GM23338 (cell line): ENCODE results near the gene GRID1. TPM values are rescaled to one million over a fixed set of nuclear protein-coding genes. Genes with fewer than 3 reads are reported as not detected.

Experiments used
- ATAC-seq: fragments of 200-7000 bp; cut with Tn5 transposase; 3 replicates; pipeline ENCODE4 v1.9.1; 2020
- DNase-seq: peaks from one replicate; pipeline ENCODE4 v3.0.0-alpha.2; 2015; ENCODE audit warnings: low spot score
- H2AFZ ChIP-seq: fragments of 200-600 bp; sonication (generic); 2 replicates; pipeline ENCODE4 v1.8.0; 2016; ENCODE audit warnings: antibody characterized with exemption, mild to moderate bottlenecking, moderate library complexity
- H3F3A ChIP-seq: fragments of 200-600 bp; sonication (generic); replicated peaks from 2 replicates; pipeline ENCODE4 v1.8.0; 2017; ENCODE audit warnings: antibody characterized with exemption, mixed run types, low read depth
- H3K27ac ChIP-seq: fragments of 200-600 bp; sonication (generic); 2 replicates; pipeline ENCODE4 v1.6.1; 2016; ENCODE audit warnings: low read depth
- H3K27me3 ChIP-seq: fragments of 200-600 bp; sonication (generic); 2 replicates; pipeline ENCODE4 v1.8.0; 2016; ENCODE audit warnings: mild to moderate bottlenecking, mixed run types, moderate library complexity; ENCODE audit not compliant: insufficient read depth
- H3K36me3 ChIP-seq: fragments of 200-600 bp; sonication (generic); 2 replicates; pipeline ENCODE4 v1.8.0; 2016; ENCODE audit warnings: mild to moderate bottlenecking; ENCODE audit not compliant: insufficient read depth
- H3K4me1 ChIP-seq: fragments of 200-600 bp; sonication (generic); 2 replicates; pipeline ENCODE4 v1.8.0; 2016; ENCODE audit warnings: mild to moderate bottlenecking, moderate library complexity; ENCODE audit not compliant: insufficient read depth
- H3K4me2 ChIP-seq: fragments of 200-600 bp; sonication (generic); 2 replicates; pipeline ENCODE4 v1.7.1; 2017; ENCODE audit warnings: mixed run types
- H3K4me3 ChIP-seq: fragments of 200-600 bp; sonication (generic); 2 replicates; pipeline ENCODE4 v1.6.1; 2016; ENCODE audit warnings: mixed run types
- H3K79me2 ChIP-seq: fragments of 200-600 bp; sonication (generic); replicated peaks from 2 replicates; pipeline ENCODE4 v1.8.0; 2017; ENCODE audit warnings: mild to moderate bottlenecking; ENCODE audit not compliant: insufficient read depth
- H3K9me2 ChIP-seq: fragments of 200-600 bp; sonication (generic); 2 replicates; pipeline ENCODE4 v1.8.0; 2017; ENCODE audit not compliant: insufficient read depth
- H4K20me1 ChIP-seq: fragments of 200-600 bp; sonication (generic); replicated peaks from 2 replicates; pipeline ENCODE4 v1.8.0; 2017; ENCODE audit warnings: mild to moderate bottlenecking; ENCODE audit not compliant: insufficient read depth
- H3K27ac Mint-ChIP-seq: 2 replicates; pipeline ENCODE4 v1.8.0; 2020; ENCODE audit warnings: inconsistent platforms, mild to moderate bottlenecking, moderate library complexity, mixed read lengths
- H3K27me3 Mint-ChIP-seq: 3 replicates; pipeline ENCODE4 v1.8.0; 2022; ENCODE audit warnings: low read depth, mild to moderate bottlenecking, moderate library complexity, mixed read lengths, inconsistent platforms; ENCODE audit not compliant: insufficient read depth, poor library complexity
- H3K36me3 Mint-ChIP-seq: 3 replicates; pipeline ENCODE4 v1.8.0; 2021; ENCODE audit warnings: low read depth, mild to moderate bottlenecking, inconsistent platforms, moderate library complexity, mixed read lengths
- H3K4me1 Mint-ChIP-seq: 3 replicates; pipeline ENCODE4 v1.8.0; 2020; ENCODE audit warnings: mild to moderate bottlenecking, inconsistent platforms, mixed read lengths
- H3K4me3 Mint-ChIP-seq: 3 replicates; pipeline ENCODE4 v1.8.0; 2021; ENCODE audit warnings: moderate library complexity, mild to moderate bottlenecking, inconsistent platforms, mixed read lengths
- H3K9me3 Mint-ChIP-seq: 3 replicates; pipeline ENCODE4 v1.8.0; 2020; ENCODE audit warnings: moderate library complexity, mild to moderate bottlenecking, inconsistent platforms, mixed read lengths
- CREB1 ChIP-seq: fragments of 250-450 bp; sonication (Bioruptor Pico); IDR thresholded peaks from 2 replicates; pipeline ENCODE4 v1.5.0; 2020; ENCODE audit warnings: low read depth, mild to moderate bottlenecking, moderate library complexity
- EZH2 ChIP-seq: fragments of 200-600 bp; sonication (generic); IDR thresholded peaks from one replicate; pipeline ENCODE4 v1.8.0; 2017; ENCODE audit warnings: antibody characterized with exemption, mild to moderate bottlenecking, low read depth; ENCODE audit not compliant: unreplicated experiment
- JUNB ChIP-seq: IDR thresholded peaks from one replicate; pipeline ENCODE4 v1.6.1; 2016; ENCODE audit warnings: antibody characterized with exemption; ENCODE audit not compliant: unreplicated experiment
- NANOG ChIP-seq: IDR thresholded peaks from 2 replicates; pipeline ENCODE4 v1.6.1; 2016; ENCODE audit warnings: antibody characterized with exemption, borderline replicate concordance
- POLR2AphosphoS5 ChIP-seq: IDR thresholded peaks from 2 replicates; pipeline ENCODE4 v1.6.1; 2016; ENCODE audit warnings: antibody characterized with exemption, low read depth
- STAT1 ChIP-seq: IDR thresholded peaks from one replicate; pipeline ENCODE4 v1.6.1; 2016; ENCODE audit warnings: antibody characterized with exemption; ENCODE audit not compliant: unreplicated experiment
- ZNF114 ChIP-seq: fragments of 250-450 bp; sonication (Bioruptor Pico); IDR thresholded peaks from 2 replicates; pipeline ENCODE4 v1.5.0; 2020; ENCODE audit warnings: mild to moderate bottlenecking, moderate library complexity
- ZNF331 ChIP-seq: fragments of 250-450 bp; sonication (Bioruptor Pico); IDR thresholded peaks from 2 replicates; pipeline ENCODE4 v1.5.0; 2020; ENCODE audit warnings: low read depth, mild to moderate bottlenecking, moderate library complexity
- polyA plus RNA-seq: library from polyadenylated mRNA; unstranded; fragments of >200 nt; fragmentation: Nextera tagmentation; extraction: Ambion mirVana; gene quantifications from 2 replicates; pipeline ENCODE4 v1.2.1, GENCODE V29; 2016
- total RNA-seq: library from RNA; depleted of rRNA; stranded (reverse); fragments of >200 nt; shearing (Covaris generic); gene quantifications from 2 replicates; pipeline ENCODE4 v1.2.3, GENCODE V29; 2014
- TF ChIP-seq, protein P1 (sequence below), 2 experiments: fragments of 200-600 bp in 1 of 2; sonication (generic) in 1 of 2; conservative IDR thresholded peaks; 2 replicates each; pipeline versions ENCODE4 v1.5.1 to v1.6.1; 2016 to 2017; ENCODE audit warnings: antibody characterized with exemption in 2 of 2, low read depth in 2 of 2, mild to moderate bottlenecking in 2 of 2, moderate library complexity in 1 of 2
- TF ChIP-seq, protein P2 (sequence below): IDR thresholded peaks from 2 replicates; pipeline ENCODE4 v1.6.1; 2016; ENCODE audit warnings: antibody characterized with exemption
- TF ChIP-seq, protein P3 (sequence below): IDR thresholded peaks from one replicate; pipeline ENCODE4 v1.6.1; 2018; ENCODE audit warnings: antibody characterized with exemption; ENCODE audit not compliant: unreplicated experiment
- TF ChIP-seq, protein P4 (sequence below): fragments of 250-450 bp; sonication (Bioruptor Pico); IDR thresholded peaks from 2 replicates; pipeline ENCODE4 v1.5.0; 2020; ENCODE audit warnings: mild to moderate bottlenecking, moderate library complexity

The GRID1 gene
- total and polyA plus RNA-seq, 2 experiments from 2014 or later: 0.14 to 0.15 TPM

DNA sequence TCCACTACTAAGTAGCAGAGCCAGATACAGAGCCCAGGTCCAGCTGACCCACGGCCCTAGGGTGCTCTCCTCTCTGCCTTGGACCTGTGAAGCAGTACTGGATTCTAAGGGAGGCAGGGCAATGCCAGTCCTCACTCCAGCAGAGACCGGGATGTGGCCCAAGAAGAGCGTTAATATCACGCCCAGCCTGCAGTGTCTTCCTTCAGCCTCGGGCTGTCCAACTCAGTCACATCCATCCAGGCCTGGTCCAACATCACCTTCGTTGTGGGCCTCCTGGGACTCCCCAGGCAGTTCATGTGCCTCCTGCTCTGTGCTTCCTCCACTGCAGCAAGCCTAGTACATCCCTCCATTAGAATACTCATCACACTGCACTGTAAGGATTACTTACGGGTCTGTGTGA lies 114.5 kb downstream of the GRID1 start:
- no peaks in the 10 kb centered on the region for H3K9me2 ChIP-seq
- H3K4me3 ChIP-seq: no peak overlapping the region
- H3K27ac ChIP-seq: no peak overlapping the region
- H3K9me3 Mint-ChIP-seq: peaks cover 19% of the 10 kb centered on the region
- no peaks in the 10 kb centered on the region for H3K27me3 ChIP-seq
- H2AFZ ChIP-seq: no peak overlapping the region
- no peak overlapping the region for H3K27ac Mint-ChIP-seq
- DNase-seq: no peak
- no peaks in the 10 kb centered on the region for H3F3A ChIP-seq
- H3K4me1 ChIP-seq: 0 out of 2 replicates have a peak, but pooled peaks cover 9% of the 10 kb centered on the region
- TF ChIP-seq STAT1: no peak
- TF ChIP-seq NANOG: no peak
- TF ChIP-seq CREB1 (CRISPR knock-in tag): no peak
- no peak for TF ChIP-seq ZNF114 (CRISPR knock-in tag)
- TF ChIP-seq EZH2: no peak
- TF ChIP-seq, protein P1, sequence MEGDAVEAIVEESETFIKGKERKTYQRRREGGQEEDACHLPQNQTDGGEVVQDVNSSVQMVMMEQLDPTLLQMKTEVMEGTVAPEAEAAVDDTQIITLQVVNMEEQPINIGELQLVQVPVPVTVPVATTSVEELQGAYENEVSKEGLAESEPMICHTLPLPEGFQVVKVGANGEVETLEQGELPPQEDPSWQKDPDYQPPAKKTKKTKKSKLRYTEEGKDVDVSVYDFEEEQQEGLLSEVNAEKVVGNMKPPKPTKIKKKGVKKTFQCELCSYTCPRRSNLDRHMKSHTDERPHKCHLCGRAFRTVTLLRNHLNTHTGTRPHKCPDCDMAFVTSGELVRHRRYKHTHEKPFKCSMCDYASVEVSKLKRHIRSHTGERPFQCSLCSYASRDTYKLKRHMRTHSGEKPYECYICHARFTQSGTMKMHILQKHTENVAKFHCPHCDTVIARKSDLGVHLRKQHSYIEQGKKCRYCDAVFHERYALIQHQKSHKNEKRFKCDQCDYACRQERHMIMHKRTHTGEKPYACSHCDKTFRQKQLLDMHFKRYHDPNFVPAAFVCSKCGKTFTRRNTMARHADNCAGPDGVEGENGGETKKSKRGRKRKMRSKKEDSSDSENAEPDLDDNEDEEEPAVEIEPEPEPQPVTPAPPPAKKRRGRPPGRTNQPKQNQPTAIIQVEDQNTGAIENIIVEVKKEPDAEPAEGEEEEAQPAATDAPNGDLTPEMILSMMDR (conservative IDR thresholded peaks at IDR 0.05; ENCODE audit: low read depth in 2 of 2): no peak
- TF ChIP-seq JUNB: no peak
- TF ChIP-seq, protein P2, sequence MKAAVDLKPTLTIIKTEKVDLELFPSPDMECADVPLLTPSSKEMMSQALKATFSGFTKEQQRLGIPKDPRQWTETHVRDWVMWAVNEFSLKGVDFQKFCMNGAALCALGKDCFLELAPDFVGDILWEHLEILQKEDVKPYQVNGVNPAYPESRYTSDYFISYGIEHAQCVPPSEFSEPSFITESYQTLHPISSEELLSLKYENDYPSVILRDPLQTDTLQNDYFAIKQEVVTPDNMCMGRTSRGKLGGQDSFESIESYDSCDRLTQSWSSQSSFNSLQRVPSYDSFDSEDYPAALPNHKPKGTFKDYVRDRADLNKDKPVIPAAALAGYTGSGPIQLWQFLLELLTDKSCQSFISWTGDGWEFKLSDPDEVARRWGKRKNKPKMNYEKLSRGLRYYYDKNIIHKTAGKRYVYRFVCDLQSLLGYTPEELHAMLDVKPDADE: no peak
- TF ChIP-seq ZNF331 (CRISPR knock-in tag): no peak
- no peak for TF ChIP-seq POLR2AphosphoS5
- TF ChIP-seq, protein P3, sequence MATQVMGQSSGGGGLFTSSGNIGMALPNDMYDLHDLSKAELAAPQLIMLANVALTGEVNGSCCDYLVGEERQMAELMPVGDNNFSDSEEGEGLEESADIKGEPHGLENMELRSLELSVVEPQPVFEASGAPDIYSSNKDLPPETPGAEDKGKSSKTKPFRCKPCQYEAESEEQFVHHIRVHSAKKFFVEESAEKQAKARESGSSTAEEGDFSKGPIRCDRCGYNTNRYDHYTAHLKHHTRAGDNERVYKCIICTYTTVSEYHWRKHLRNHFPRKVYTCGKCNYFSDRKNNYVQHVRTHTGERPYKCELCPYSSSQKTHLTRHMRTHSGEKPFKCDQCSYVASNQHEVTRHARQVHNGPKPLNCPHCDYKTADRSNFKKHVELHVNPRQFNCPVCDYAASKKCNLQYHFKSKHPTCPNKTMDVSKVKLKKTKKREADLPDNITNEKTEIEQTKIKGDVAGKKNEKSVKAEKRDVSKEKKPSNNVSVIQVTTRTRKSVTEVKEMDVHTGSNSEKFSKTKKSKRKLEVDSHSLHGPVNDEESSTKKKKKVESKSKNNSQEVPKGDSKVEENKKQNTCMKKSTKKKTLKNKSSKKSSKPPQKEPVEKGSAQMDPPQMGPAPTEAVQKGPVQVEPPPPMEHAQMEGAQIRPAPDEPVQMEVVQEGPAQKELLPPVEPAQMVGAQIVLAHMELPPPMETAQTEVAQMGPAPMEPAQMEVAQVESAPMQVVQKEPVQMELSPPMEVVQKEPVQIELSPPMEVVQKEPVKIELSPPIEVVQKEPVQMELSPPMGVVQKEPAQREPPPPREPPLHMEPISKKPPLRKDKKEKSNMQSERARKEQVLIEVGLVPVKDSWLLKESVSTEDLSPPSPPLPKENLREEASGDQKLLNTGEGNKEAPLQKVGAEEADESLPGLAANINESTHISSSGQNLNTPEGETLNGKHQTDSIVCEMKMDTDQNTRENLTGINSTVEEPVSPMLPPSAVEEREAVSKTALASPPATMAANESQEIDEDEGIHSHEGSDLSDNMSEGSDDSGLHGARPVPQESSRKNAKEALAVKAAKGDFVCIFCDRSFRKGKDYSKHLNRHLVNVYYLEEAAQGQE: no peak
- TF ChIP-seq, protein P4, sequence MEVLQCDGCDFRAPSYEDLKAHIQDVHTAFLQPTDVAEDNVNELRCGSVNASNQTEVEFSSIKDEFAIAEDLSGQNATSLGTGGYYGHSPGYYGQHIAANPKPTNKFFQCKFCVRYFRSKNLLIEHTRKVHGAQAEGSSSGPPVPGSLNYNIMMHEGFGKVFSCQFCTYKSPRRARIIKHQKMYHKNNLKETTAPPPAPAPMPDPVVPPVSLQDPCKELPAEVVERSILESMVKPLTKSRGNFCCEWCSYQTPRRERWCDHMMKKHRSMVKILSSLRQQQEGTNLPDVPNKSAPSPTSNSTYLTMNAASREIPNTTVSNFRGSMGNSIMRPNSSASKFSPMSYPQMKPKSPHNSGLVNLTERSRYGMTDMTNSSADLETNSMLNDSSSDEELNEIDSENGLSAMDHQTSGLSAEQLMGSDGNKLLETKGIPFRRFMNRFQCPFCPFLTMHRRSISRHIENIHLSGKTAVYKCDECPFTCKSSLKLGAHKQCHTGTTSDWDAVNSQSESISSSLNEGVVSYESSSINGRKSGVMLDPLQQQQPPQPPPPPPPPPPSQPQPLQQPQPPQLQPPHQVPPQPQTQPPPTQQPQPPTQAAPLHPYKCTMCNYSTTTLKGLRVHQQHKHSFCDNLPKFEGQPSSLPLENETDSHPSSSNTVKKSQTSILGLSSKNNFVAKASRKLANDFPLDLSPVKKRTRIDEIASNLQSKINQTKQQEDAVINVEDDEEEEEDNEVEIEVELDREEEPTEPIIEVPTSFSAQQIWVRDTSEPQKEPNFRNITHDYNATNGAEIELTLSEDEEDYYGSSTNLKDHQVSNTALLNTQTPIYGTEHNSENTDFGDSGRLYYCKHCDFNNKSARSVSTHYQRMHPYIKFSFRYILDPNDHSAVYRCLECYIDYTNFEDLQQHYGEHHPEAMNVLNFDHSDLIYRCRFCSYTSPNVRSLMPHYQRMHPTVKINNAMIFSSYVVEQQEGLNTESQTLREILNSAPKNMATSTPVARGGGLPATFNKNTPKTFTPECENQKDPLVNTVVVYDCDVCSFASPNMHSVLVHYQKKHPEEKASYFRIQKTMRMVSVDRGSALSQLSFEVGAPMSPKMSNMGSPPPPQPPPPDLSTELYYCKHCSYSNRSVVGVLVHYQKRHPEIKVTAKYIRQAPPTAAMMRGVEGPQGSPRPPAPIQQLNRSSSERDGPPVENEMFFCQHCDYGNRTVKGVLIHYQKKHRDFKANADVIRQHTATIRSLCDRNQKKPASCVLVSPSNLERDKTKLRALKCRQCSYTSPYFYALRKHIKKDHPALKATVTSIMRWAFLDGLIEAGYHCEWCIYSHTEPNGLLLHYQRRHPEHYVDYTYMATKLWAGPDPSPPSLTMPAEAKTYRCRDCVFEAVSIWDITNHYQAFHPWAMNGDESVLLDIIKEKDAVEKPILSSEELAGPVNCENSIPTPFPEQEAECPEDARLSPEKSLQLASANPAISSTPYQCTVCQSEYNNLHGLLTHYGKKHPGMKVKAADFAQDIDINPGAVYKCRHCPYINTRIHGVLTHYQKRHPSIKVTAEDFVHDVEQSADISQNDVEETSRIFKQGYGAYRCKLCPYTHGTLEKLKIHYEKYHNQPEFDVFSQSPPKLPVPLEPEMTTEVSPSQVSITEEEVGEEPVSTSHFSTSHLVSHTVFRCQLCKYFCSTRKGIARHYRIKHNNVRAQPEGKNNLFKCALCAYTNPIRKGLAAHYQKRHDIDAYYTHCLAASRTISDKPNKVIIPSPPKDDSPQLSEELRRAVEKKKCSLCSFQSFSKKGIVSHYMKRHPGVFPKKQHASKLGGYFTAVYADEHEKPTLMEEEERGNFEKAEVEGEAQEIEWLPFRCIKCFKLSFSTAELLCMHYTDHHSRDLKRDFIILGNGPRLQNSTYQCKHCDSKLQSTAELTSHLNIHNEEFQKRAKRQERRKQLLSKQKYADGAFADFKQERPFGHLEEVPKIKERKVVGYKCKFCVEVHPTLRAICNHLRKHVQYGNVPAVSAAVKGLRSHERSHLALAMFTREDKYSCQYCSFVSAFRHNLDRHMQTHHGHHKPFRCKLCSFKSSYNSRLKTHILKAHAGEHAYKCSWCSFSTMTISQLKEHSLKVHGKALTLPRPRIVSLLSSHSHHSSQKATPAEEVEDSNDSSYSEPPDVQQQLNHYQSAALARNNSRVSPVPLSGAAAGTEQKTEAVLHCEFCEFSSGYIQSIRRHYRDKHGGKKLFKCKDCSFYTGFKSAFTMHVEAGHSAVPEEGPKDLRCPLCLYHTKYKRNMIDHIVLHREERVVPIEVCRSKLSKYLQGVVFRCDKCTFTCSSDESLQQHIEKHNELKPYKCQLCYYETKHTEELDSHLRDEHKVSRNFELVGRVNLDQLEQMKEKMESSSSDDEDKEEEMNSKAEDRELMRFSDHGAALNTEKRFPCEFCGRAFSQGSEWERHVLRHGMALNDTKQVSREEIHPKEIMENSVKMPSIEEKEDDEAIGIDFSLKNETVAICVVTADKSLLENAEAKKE (CRISPR knock-in tag): no peak
- H3K36me3 Mint-ChIP-seq: peaks cover 4% of the 10 kb centered on the region; the same call in 2 of the 3 replicates
- H3K27me3 Mint-ChIP-seq: peaks cover 7% of the 10 kb centered on the region
- H4K20me1 ChIP-seq: no peaks in the 10 kb centered on the region
- no peak overlapping the region for H3K4me2 ChIP-seq
- H3K36me3 ChIP-seq: no peaks in the 10 kb centered on the region
- ATAC-seq: no peak
- H3K4me3 Mint-ChIP-seq: no peak overlapping the region
- H3K79me2 ChIP-seq: no peaks in the 10 kb centered on the region
- peaks cover 14% of the 10 kb centered on the region for H3K4me1 Mint-ChIP-seq
